Measurements from ENCODE around the gene ITGAD.

Gene ITGAD

GRCh38 chr16:31451201-31451600 lies 58.1 kb downstream of the ITGAD start:
- H4K20me1 ChIP-seq (ENCODE audit: control insufficient read depth, insufficient read depth, low read depth, low read length) = peaks cover 14% of the 10 kb centered on the region
- TF ChIP-seq EZH2phosphoT487 (IDR thresholded peaks at IDR 0.05; ENCODE audit: borderline replicate concordance, low read length) (no peak), CTCF (IDR thresholded peaks at IDR 0.05; ENCODE audit: low read depth, low read length, poor library complexity, severe bottlenecking) (no peak)
- no peak overlapping the region for H3K27ac ChIP-seq (ENCODE audit: low read depth, low read length)
- no peaks in the 10 kb centered on the region for H3K27me3 ChIP-seq (ENCODE audit: control insufficient read depth, low read length)
- no peaks in the 10 kb centered on the region for H3K9me2 ChIP-seq (replicated peaks; ENCODE audit: control insufficient read depth, low read length)
- peaks cover 9% of the 10 kb centered on the region for H3K36me3 ChIP-seq (ENCODE audit: control insufficient read depth, low read length)
- H3K4me2 ChIP-seq (ENCODE audit: low read length) = no peak overlapping the region
- H3K9me3 ChIP-seq (ENCODE audit: control insufficient read depth, insufficient read depth, low read length) = no peaks in the 10 kb centered on the region
- no peak overlapping the region for H3K4me3 ChIP-seq (ENCODE audit: low read length)
- H3K79me2 ChIP-seq (ENCODE audit: control insufficient read depth, low read length) = peaks cover 13% of the 10 kb centered on the region
- H3K4me1 ChIP-seq (ENCODE audit: control insufficient read depth, low read length) = peaks cover 9% of the 10 kb centered on the region
- H3F3A ChIP-seq (ENCODE audit: control insufficient read depth, insufficient read depth) = peaks cover 3% of the 10 kb centered on the region; the same call in 1 of the 2 replicates

GRCh38 chr16:31451681-31452351 lies 58.7 kb downstream of the ITGAD start:
- Histone ChIP-seq H3K4me3 (ENCODE audit: low read length) (no peak overlapping the region), H3K36me3 (ENCODE audit: control insufficient read depth, low read length) (peaks cover 9% of the 10 kb centered on the region), H3K4me1 (ENCODE audit: control insufficient read depth, low read length) (peaks cover 10% of the 10 kb centered on the region), H3K27me3 (ENCODE audit: control insufficient read depth, low read length) (no peaks in the 10 kb centered on the region), H3K9me3 (ENCODE audit: control insufficient read depth, insufficient read depth, low read length) (no peaks in the 10 kb centered on the region), H3K9me2 (replicated peaks; ENCODE audit: control insufficient read depth, low read length) (no peaks in the 10 kb centered on the region), H3K79me2 (ENCODE audit: control insufficient read depth, low read length) (peaks cover 17% of the 10 kb centered on the region), H3K4me2 (ENCODE audit: low read length) (no peak overlapping the region), H3K27ac (ENCODE audit: low read depth, low read length) (no peak overlapping the region), H3F3A (ENCODE audit: control insufficient read depth, insufficient read depth) (peaks cover 3% of the 10 kb centered on the region; the same call in 1 of the 2 replicates), H4K20me1 (ENCODE audit: control insufficient read depth, insufficient read depth, low read depth, low read length) (peaks cover 14% of the 10 kb centered on the region)
- TF ChIP-seq EZH2phosphoT487 (IDR thresholded peaks at IDR 0.05; ENCODE audit: borderline replicate concordance, low read length) = no peak
- peak; percentile 35 for TF ChIP-seq CTCF (IDR thresholded peaks at IDR 0.05; ENCODE audit: low read depth, low read length, poor library complexity, severe bottlenecking)

- peaks cover 3% of the 10 kb centered on the region; the same call in 1 of the 2 replicates for H3F3A ChIP-seq (ENCODE audit: control insufficient read depth, insufficient read depth)
- TF ChIP-seq CTCF (IDR thresholded peaks at IDR 0.05; ENCODE audit: low read depth, low read length, poor library complexity, severe bottlenecking) = no peak
- TF ChIP-seq EZH2phosphoT487 (IDR thresholded peaks at IDR 0.05; ENCODE audit: borderline replicate concordance, low read length) = no peak
- no peak overlapping the region for H3K4me2 ChIP-seq (ENCODE audit: low read length)
- no peaks in the 10 kb centered on the region for H3K9me2 ChIP-seq (replicated peaks; ENCODE audit: control insufficient read depth, low read length)
- H4K20me1 ChIP-seq (ENCODE audit: control insufficient read depth, insufficient read depth, low read depth, low read length) = peaks cover 22% of the 10 kb centered on the region
- no peak overlapping the region for H3K27ac ChIP-seq (ENCODE audit: low read depth, low read length)
- peaks cover 14% of the 10 kb centered on the region for H3K36me3 ChIP-seq (ENCODE audit: control insufficient read depth, low read length)
- H3K79me2 ChIP-seq (ENCODE audit: control insufficient read depth, low read length) = peaks cover 26% of the 10 kb centered on the region
- H3K4me1 ChIP-seq (ENCODE audit: control insufficient read depth, low read length) = peaks cover 18% of the 10 kb centered on the region
- H3K9me3 ChIP-seq (ENCODE audit: control insufficient read depth, insufficient read depth, low read length) = no peaks in the 10 kb centered on the region
- H3K27me3 ChIP-seq (ENCODE audit: control insufficient read depth, low read length) = no peaks in the 10 kb centered on the region
- H3K4me3 ChIP-seq (ENCODE audit: low read length) = no peak overlapping the region
These were observed 59.5 kb downstream of the ITGAD start for GRCh38 chr16:31452631-31453106.
